ENCODE results near the gene SIX4.
"Not testable (repeated sequence)": the region's sequence is repeated elsewhere in the genome, so short reads cannot be mapped to it uniquely, and the experiment has no call there.

Gene SIX4

GRCh38 chr14:60738843-60739508 lies 14.8 kb upstream of the SIX4 start:
- TF ChIP-seq CTCF (IDR thresholded peaks at IDR 0.05), result no peak
- no peak overlapping the region for H3K27ac Mint-ChIP-seq
- DNase-seq, result no peak
- H3K27me3 Mint-ChIP-seq (ENCODE audit: low read depth, poor library complexity), result no peaks in the 10 kb centered on the region
- peaks cover 47% of the 10 kb centered on the region for H3K36me3 Mint-ChIP-seq (ENCODE audit: low read depth)
- peaks cover 17% of the 10 kb centered on the region for H3K9me3 Mint-ChIP-seq
- no peak overlapping the region for H3K4me3 Mint-ChIP-seq
- peaks cover 26% of the 10 kb centered on the region for H3K4me1 Mint-ChIP-seq

GRCh38 chr14:60736494-60736893 lies 12.3 kb upstream of the SIX4 start:
- Mint-ChIP-seq H3K27ac (no peak overlapping the region), H3K27me3 (ENCODE audit: low read depth, poor library complexity) (no peaks in the 10 kb centered on the region), H3K4me3 (peak overlapping the region; percentile 99), H3K4me1 (peaks cover 28% of the 10 kb centered on the region), H3K9me3 (peaks cover under 1% of the 10 kb centered on the region), H3K36me3 (ENCODE audit: low read depth) (peaks cover 23% of the 10 kb centered on the region)
- no peak for TF ChIP-seq CTCF (IDR thresholded peaks at IDR 0.05)
- DNase-seq, result no peak

GRCh38 chr14:60735416-60735815 lies 11.3 kb upstream of the SIX4 start:
- Mint-ChIP-seq H3K27me3 (ENCODE audit: low read depth, poor library complexity) (no peaks in the 10 kb centered on the region), H3K27ac (peak overlapping the region; percentile 57), H3K36me3 (ENCODE audit: low read depth) (peaks cover 23% of the 10 kb centered on the region), H3K4me1 (peaks cover 28% of the 10 kb centered on the region), H3K4me3 (peak overlapping the region; percentile 99), H3K9me3 (peaks cover 11% of the 10 kb centered on the region)
- TF ChIP-seq CTCF (IDR thresholded peaks at IDR 0.05), result no peak
- DNase-seq, result no peak

- Mint-ChIP-seq H3K27ac (peak within 1 kb of the TSS; percentile 98), H3K4me3 (peak within 1 kb of the TSS; percentile 99), H3K9me3 (peaks cover 19% of the 10 kb centered on the region), H3K36me3 (ENCODE audit: low read depth) (peaks cover 24% of the 10 kb centered on the region), H3K4me1 (peaks cover 28% of the 10 kb centered on the region), H3K27me3 (ENCODE audit: low read depth, poor library complexity) (no peaks in the 10 kb centered on the region)
- no peak for TF ChIP-seq CTCF (IDR thresholded peaks at IDR 0.05)
- peak; percentile 79 for DNase-seq
Observed at GRCh38 chr14:60734465-60735242, 10.5 kb upstream of the SIX4 start, which contains the start of gene MNAT1. MNAT1 (plus strand) TSS chr14:60734761; CDS start chr14:60734863, 102 bp downstream.

GRCh38 chr14:60732840-60733483 lies 8.8 kb upstream of the SIX4 start:
- Mint-ChIP-seq H3K27me3 (ENCODE audit: low read depth, poor library complexity) (no peaks in the 10 kb centered on the region), H3K4me1 (peaks cover 28% of the 10 kb centered on the region), H3K36me3 (ENCODE audit: low read depth) (peaks cover 32% of the 10 kb centered on the region), H3K4me3 (no peak overlapping the region), H3K27ac (no peak overlapping the region), H3K9me3 (peaks cover 29% of the 10 kb centered on the region)
- TF ChIP-seq CTCF (IDR thresholded peaks at IDR 0.05), result no peak
- no peak for DNase-seq

GRCh38 chr14:60731291-60731690 lies 7.1 kb upstream of the SIX4 start:
- DNase-seq; H3K27me3 Mint-ChIP-seq (ENCODE audit: low read depth, poor library complexity); H3K27ac Mint-ChIP-seq; H3K4me3 Mint-ChIP-seq: not testable (repeated sequence)
- H3K9me3 Mint-ChIP-seq, result peaks cover 43% of the 10 kb centered on the region
- peaks cover 25% of the 10 kb centered on the region for H3K4me1 Mint-ChIP-seq
- peaks cover 48% of the 10 kb centered on the region for H3K36me3 Mint-ChIP-seq (ENCODE audit: low read depth)
